Neutrophil (primary cell): ENCODE data around the gene CHRNA7.

Source experiments
- H3K27ac ChIP-seq: fragments of 200-600 bp; sonication (generic); 2 replicates; pipeline ENCODE4 v1.5.1; 2016; ENCODE audit warnings: mild to moderate bottlenecking, moderate library complexity
- H3K27me3 ChIP-seq: fragments of 200-600 bp; sonication (generic); 2 replicates; pipeline ENCODE4 v1.6.0; 2016; ENCODE audit warnings: mild to moderate bottlenecking
- H3K36me3 ChIP-seq: fragments of 200-600 bp; sonication (generic); 2 replicates; pipeline ENCODE4 v1.5.1; 2017
- H3K4me1 ChIP-seq, 2 experiments: fragments of 200-600 bp in 1 of 2; sonication (generic) in 1 of 2; 1 replicate in 1 of 2; 2 replicates in 1 of 2; pipeline versions ENCODE4 v1.5.1 to v1.6.1; 2013 to 2016; ENCODE audit warnings: low read depth in 1 of 2, low read length in 1 of 2, mild to moderate bottlenecking in 1 of 2, moderate library complexity in 1 of 2; ENCODE audit not compliant: control insufficient read depth in 1 of 2, insufficient read depth in 1 of 2
- H3K4me3 ChIP-seq, 2 experiments: fragments of 200-600 bp in 1 of 2; sonication (generic) in 1 of 2; 1 replicate in 1 of 2; 2 replicates in 1 of 2; pipeline ENCODE4 v1.5.1; 2013 to 2016; ENCODE audit warnings: low read depth in 1 of 2, low read length in 1 of 2, mild to moderate bottlenecking in 1 of 2, moderate library complexity in 1 of 2
- H3K9me3 ChIP-seq: fragments of 200-600 bp; sonication (generic); 2 replicates; pipeline ENCODE4 v1.5.1; 2016
- TF ChIP-seq, protein P1 (sequence below): fragments of 200-600 bp; sonication (generic); IDR thresholded peaks from 2 replicates; pipeline ENCODE4 v1.5.1; 2016; ENCODE audit warnings: antibody characterized with exemption

CHRNA7 gene

DNA sequence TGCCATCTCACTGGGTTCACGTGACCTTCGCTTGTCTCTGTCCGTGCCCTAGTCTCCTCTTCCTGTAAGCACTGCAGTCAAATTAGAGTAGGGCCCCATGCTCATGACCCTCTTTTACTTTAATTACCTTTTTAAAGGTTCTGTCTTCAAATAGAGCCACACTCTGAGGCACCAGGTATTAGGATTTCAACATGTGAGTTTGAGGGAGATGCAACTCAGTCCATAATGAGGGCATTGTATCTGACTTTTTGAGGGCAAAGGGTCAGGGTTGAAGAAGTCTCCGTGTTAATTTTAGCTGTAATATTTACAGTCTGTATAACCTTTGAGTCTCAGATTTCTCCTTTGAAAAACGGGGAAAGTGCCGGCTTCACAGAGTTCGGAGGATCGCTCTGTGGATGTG is 82.9 kb downstream of the CHRNA7 start:
- TF ChIP-seq, protein P1, sequence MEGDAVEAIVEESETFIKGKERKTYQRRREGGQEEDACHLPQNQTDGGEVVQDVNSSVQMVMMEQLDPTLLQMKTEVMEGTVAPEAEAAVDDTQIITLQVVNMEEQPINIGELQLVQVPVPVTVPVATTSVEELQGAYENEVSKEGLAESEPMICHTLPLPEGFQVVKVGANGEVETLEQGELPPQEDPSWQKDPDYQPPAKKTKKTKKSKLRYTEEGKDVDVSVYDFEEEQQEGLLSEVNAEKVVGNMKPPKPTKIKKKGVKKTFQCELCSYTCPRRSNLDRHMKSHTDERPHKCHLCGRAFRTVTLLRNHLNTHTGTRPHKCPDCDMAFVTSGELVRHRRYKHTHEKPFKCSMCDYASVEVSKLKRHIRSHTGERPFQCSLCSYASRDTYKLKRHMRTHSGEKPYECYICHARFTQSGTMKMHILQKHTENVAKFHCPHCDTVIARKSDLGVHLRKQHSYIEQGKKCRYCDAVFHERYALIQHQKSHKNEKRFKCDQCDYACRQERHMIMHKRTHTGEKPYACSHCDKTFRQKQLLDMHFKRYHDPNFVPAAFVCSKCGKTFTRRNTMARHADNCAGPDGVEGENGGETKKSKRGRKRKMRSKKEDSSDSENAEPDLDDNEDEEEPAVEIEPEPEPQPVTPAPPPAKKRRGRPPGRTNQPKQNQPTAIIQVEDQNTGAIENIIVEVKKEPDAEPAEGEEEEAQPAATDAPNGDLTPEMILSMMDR: no peak
- Histone ChIP-seq H3K36me3 (no peaks in the 10 kb centered on the region), H3K27ac (no peak overlapping the region), H3K27me3 (no peaks in the 10 kb centered on the region), H3K9me3 (no peaks in the 10 kb centered on the region), H3K4me3 (no peak overlapping the region), H3K4me1 (no peaks in the 10 kb centered on the region)

DNA sequence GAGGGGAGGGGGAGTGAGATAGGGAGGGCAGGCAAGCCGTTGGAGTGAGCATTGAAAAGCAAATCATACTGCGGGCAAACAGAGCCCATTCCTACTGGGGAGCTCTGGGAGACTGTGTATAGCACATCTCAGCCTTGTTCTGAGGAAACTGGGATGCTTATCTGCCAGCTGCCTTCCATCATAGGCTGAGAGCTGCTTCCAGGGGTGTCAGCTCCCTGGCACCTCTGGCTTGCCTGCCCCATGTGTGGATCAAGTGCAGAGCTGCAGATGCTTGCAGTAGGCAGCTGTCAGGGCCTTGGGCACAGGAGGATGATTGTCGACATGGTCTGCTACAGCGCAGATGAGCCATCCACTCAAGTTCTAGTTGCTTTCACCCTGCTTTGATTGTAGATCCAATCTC is 86.8 kb downstream of the CHRNA7 start:
- Histone ChIP-seq H3K9me3 (no peaks in the 10 kb centered on the region), H3K27ac (no peak overlapping the region), H3K36me3 (no peaks in the 10 kb centered on the region), H3K4me1 (no peaks in the 10 kb centered on the region), H3K4me3 (no peak overlapping the region), H3K27me3 (no peaks in the 10 kb centered on the region)
- TF ChIP-seq, protein P1: no peak

DNA sequence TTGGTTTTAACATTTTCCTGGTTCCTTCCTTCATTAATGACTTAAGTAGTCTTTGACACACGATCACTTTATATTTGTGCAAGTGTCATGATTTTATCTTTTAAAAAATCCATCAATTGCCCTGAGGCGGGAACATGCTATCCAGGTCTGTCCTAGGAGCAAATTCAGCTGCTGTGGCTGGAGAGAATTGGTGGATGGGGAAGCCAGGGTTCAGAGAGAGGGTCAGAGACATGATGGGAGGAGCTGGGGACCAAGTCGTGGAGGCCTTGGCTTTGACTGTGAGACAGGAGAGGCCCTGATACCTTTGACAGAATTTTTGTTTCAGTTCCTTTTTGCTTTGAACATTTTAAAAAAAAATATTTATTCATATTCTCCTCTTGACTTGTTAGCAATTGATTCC is 89.0 kb downstream of the CHRNA7 start:
- H3K27me3 ChIP-seq: no peaks in the 10 kb centered on the region
- H3K4me1 ChIP-seq: no peaks in the 10 kb centered on the region
- TF ChIP-seq, protein P1: no peak
- no peak overlapping the region for H3K4me3 ChIP-seq
- no peaks in the 10 kb centered on the region for H3K9me3 ChIP-seq
- no peak overlapping the region for H3K27ac ChIP-seq
- no peaks in the 10 kb centered on the region for H3K36me3 ChIP-seq

- Histone ChIP-seq H3K27me3 (no peaks in the 10 kb centered on the region), H3K4me1 (no peaks in the 10 kb centered on the region), H3K4me3 (no peak overlapping the region), H3K36me3 (no peaks in the 10 kb centered on the region), H3K9me3 (no peaks in the 10 kb centered on the region), H3K27ac (no peak overlapping the region)
- TF ChIP-seq, protein P1: no peak
Observed at GRCh38 chr15:32119694-32120330, 89.5 kb downstream of the CHRNA7 start.

DNA sequence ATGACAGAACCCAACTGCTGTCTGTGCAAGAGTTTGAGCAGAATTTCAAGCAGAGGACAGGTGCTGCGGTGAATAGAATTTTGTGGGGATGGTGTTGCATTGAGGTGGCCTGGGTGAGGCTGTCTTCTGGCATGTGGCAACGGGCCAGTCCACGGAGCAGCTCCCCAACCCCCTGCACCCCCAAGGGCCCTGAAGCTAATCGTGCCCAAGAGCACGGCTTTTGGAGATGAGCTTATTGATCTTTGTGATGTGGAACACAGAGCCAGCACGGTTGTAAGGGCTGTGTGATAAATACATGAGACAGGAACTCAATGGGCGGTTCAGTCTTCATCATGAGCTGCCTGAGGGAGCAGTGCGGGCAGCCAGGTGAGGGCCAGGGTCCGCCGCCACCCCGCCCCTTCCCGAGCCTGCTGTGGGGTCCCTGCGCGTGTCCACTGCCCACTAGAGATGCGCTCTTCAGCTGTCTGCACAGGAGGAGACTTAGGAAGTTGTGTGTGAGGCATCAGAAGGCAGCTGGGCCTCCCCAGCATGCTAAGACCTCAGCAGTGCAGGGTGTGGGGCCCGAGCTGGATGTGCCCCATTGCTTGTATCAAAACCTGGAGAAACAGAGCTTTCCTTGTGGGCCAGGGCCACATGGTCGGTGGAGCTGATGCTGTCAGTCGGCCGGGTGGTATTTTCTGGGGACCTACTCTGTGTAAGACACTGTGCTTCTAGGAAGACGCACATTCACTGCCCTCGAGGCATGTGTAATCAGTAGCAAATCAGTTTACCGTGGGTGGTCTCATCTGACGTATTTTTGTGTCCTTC is 90.5 kb downstream of the CHRNA7 start:
- no peaks in the 10 kb centered on the region for H3K4me1 ChIP-seq
- H3K36me3 ChIP-seq: no peaks in the 10 kb centered on the region
- H3K9me3 ChIP-seq: no peaks in the 10 kb centered on the region
- TF ChIP-seq, protein P1: no peak
- H3K27me3 ChIP-seq: no peaks in the 10 kb centered on the region
- no peak overlapping the region for H3K4me3 ChIP-seq
- H3K27ac ChIP-seq: no peak overlapping the region
